HepG2 (cell line): ENCODE data around the gene HPCAL1. TPM values are rescaled to one million over a fixed set of nuclear protein-coding genes. Genes with fewer than 3 reads are reported as not detected.

Experiments
- CREB1 ChIP-seq, 2 experiments: fragments of 450-650 bp in 1 of 2; IDR thresholded peaks; 2 replicates each; pipeline ENCODE4 v1.6.1; 2016 to 2017; ENCODE audit warnings: control low read depth in 1 of 2, mild to moderate bottlenecking in 1 of 2, missing compliant biosample characterization in 1 of 2, missing genetic modification characterization in 1 of 2
- CREM ChIP-seq, 2 experiments: sonication (generic) in 1 of 2; formaldehyde crosslinking in 1 of 2; IDR thresholded peaks; 2 replicates each; pipeline versions ENCODE4 v1.4.0 to v1.6.1; 2016 to 2020; ENCODE audit warnings: antibody characterized with exemption in 1 of 2, mild to moderate bottlenecking in 1 of 2, missing genetic modification reagents in 1 of 2
- HNRNPK ChIP-seq: fragments of 200-400 bp; formaldehyde crosslinking; IDR thresholded peaks from 2 replicates; pipeline ENCODE4 v1.6.1; 2018; ENCODE audit warnings: low read length, low read depth, moderate library complexity, mild to moderate bottlenecking; ENCODE audit not compliant: poor library complexity, severe bottlenecking
- KLF6 ChIP-seq: IDR thresholded peaks from 2 replicates; pipeline ENCODE4 v1.8.0; 2016; ENCODE audit warnings: missing biosample characterization, missing genetic modification reagents
- PTBP1 ChIP-seq: fragments of 200-400 bp; formaldehyde crosslinking; IDR thresholded peaks from 2 replicates; pipeline ENCODE4 v1.6.1; 2018; ENCODE audit warnings: low read length, low read depth; ENCODE audit not compliant: poor library complexity, severe bottlenecking
- RORA ChIP-seq: sonication (generic); formaldehyde crosslinking; IDR thresholded peaks from 2 replicates; pipeline ENCODE4 v1.5.0; 2020; ENCODE audit warnings: mild to moderate bottlenecking, missing genetic modification reagents, moderate library complexity
- SKI ChIP-seq: fragments of 450-650 bp; IDR thresholded peaks from one replicate; pipeline ENCODE4 v1.6.1; 2018; ENCODE audit warnings: mild to moderate bottlenecking; ENCODE audit not compliant: partially characterized antibody
- TAF1 ChIP-seq: sonication (generic); formaldehyde crosslinking; IDR thresholded peaks from 2 replicates; pipeline ENCODE4 v1.4.0; 2020; ENCODE audit warnings: missing genetic modification reagents
- TARDBP ChIP-seq: sonication (generic); formaldehyde crosslinking; IDR thresholded peaks from 2 replicates; pipeline ENCODE4 v1.8.0; 2022; ENCODE audit warnings: mild to moderate bottlenecking, missing genetic modification reagents
- THAP11 ChIP-seq: IDR thresholded peaks from 2 replicates; pipeline ENCODE4 v1.6.1; 2016; ENCODE audit warnings: missing biosample characterization, missing genetic modification reagents
- TSC22D2 ChIP-seq: sonication (generic); formaldehyde crosslinking; IDR thresholded peaks from 2 replicates; pipeline ENCODE4 v1.5.1; 2020; ENCODE audit warnings: missing genetic modification reagents, mild to moderate bottlenecking, borderline replicate concordance
- ZFAT ChIP-seq: sonication (generic); formaldehyde crosslinking; conservative IDR thresholded peaks from 2 replicates; pipeline ENCODE4 v1.8.1; 2023; ENCODE audit warnings: missing genetic modification reagents, inconsistent platforms
- ZFX ChIP-seq: sonication (generic); formaldehyde crosslinking; IDR thresholded peaks from 2 replicates; pipeline ENCODE4 v1.4.0; 2020; ENCODE audit warnings: mild to moderate bottlenecking, low read depth, missing genetic modification reagents, moderate library complexity
- ZNF17 ChIP-seq: sonication (generic); formaldehyde crosslinking; IDR thresholded peaks from 2 replicates; pipeline ENCODE4 v1.5.0; 2020; ENCODE audit warnings: mild to moderate bottlenecking, missing genetic modification reagents
- ZNF350 ChIP-seq: sonication (generic); formaldehyde crosslinking; IDR thresholded peaks from 2 replicates; pipeline ENCODE4 v1.4.0; 2020; ENCODE audit warnings: mild to moderate bottlenecking, low read depth, missing genetic modification reagents, borderline replicate concordance
- ZNF543 ChIP-seq: sonication (generic); formaldehyde crosslinking; IDR thresholded peaks from 2 replicates; pipeline ENCODE4 v1.4.0; 2020; ENCODE audit warnings: mild to moderate bottlenecking, missing genetic modification reagents
- ZNF550 ChIP-seq: sonication (generic); formaldehyde crosslinking; IDR thresholded peaks from 2 replicates; pipeline ENCODE4 v1.4.0; 2020; ENCODE audit warnings: mild to moderate bottlenecking, missing genetic modification reagents, borderline replicate concordance
- ZNF709 ChIP-seq: sonication (generic); formaldehyde crosslinking; IDR thresholded peaks from 2 replicates; pipeline ENCODE4 v1.5.0; 2020; ENCODE audit warnings: mild to moderate bottlenecking, missing genetic modification reagents
- polyA plus RNA-seq, 8 experiments: library from polyadenylated mRNA; depleted of rRNA in 3 of 8; stranded (reverse) in 7 of 8; unstranded in 1 of 8; fragments of >200 nt; fragmentation: Illumina TruSeq in 4 of 8; extraction: Trizol in 4 of 8; gene quantifications; 2 replicates each; pipeline versions ENCODE4 v1.2.1 to v1.2.3, GENCODE V29; 2011 to 2016; ENCODE audit warnings: low read depth in 4 of 8, missing spikeins in 1 of 8, mixed read lengths in 1 of 8; ENCODE audit not compliant: insufficient read depth in 1 of 8
- total RNA-seq, 5 experiments: library from RNA; depleted of rRNA; stranded (reverse); fragments of >200 nt; fragmentation: Illumina TruSeq; extraction: Trizol; gene quantifications; 2 replicates each; pipeline ENCODE4 v1.2.3, GENCODE V29; 2016; ENCODE audit warnings: low read depth in 1 of 5
- TF ChIP-seq, protein P1 (sequence below): sonication (generic); formaldehyde crosslinking; IDR thresholded peaks from 2 replicates; pipeline ENCODE4 v1.8.0; 2022; ENCODE audit warnings: mild to moderate bottlenecking, missing genetic modification reagents; ENCODE audit not compliant: insufficient replicate concordance
- TF ChIP-seq, protein P2 (sequence below): sonication (generic); formaldehyde crosslinking; IDR thresholded peaks from 2 replicates; pipeline ENCODE4 v1.8.1; 2023; ENCODE audit warnings: mild to moderate bottlenecking, missing genetic modification reagents
- TF ChIP-seq, protein P3 (sequence below): sonication (generic); formaldehyde crosslinking; IDR thresholded peaks from 2 replicates; pipeline ENCODE4 v1.5.1; 2020; ENCODE audit warnings: missing genetic modification reagents, mild to moderate bottlenecking, borderline replicate concordance
- TF ChIP-seq, protein P4 (sequence below): IDR thresholded peaks from 2 replicates; pipeline ENCODE4 v1.6.1; 2016; ENCODE audit warnings: mild to moderate bottlenecking, missing biosample characterization, missing genetic modification reagents

Gene HPCAL1
- total and polyA plus RNA-seq, 2 of the 13 experiments (the other 11 are each of a cell fraction or from before 2014, with no cell fraction given), result 29.5 to 29.9 TPM

DNA sequence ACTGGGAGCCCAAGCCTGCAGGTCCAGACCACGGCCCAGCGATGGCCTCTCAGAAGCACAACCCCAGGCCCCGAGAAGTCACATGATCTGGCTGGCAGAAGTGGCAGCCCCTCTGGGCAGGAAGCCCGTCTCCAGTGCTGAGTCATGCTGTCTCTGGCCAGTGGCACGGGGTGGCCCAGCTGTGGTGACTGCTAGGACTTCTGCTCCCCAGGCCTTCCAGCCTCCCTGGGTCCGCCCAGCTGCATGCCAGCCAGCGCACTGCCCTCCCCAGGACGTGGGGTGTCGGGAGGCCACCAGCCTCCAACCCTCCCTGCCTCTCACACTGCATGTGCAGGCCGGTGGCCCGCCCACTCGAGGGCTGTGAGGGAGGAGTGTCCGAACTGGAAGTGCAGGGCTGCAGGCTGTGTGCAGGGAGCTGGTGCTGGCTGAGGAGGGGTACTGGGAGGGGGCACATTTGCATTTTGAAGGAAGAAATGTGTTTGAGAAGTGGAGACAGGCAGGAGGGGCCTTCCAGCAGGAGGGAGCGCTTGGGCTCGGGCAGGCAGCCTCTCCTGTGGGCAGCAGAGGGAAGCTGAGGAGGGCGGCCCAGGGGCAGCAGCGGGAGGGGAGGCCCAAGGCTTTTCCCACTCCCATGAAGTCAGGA lies 17.0 kb upstream of the HPCAL1 start (continued):
- TF ChIP-seq TSC22D2 (CRISPR knock-in tag), result peak; percentile 38; the same call in 1 of the 2 replicates
- peak; percentile 77 for TF ChIP-seq TAF1 (CRISPR knock-in tag)
- TF ChIP-seq ZNF550 (CRISPR knock-in tag), result no peak
- peak; percentile 79 for TF ChIP-seq ZNF543 (CRISPR knock-in tag)
- TF ChIP-seq SKI, result no peak
- TF ChIP-seq, protein P1, sequence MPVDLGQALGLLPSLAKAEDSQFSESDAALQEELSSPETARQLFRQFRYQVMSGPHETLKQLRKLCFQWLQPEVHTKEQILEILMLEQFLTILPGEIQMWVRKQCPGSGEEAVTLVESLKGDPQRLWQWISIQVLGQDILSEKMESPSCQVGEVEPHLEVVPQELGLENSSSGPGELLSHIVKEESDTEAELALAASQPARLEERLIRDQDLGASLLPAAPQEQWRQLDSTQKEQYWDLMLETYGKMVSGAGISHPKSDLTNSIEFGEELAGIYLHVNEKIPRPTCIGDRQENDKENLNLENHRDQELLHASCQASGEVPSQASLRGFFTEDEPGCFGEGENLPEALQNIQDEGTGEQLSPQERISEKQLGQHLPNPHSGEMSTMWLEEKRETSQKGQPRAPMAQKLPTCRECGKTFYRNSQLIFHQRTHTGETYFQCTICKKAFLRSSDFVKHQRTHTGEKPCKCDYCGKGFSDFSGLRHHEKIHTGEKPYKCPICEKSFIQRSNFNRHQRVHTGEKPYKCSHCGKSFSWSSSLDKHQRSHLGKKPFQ (CRISPR knock-in tag), result no peak
- TF ChIP-seq ZNF350, result no peak
- no peak for TF ChIP-seq RORA (CRISPR knock-in tag)
- TF ChIP-seq ZNF709 (CRISPR knock-in tag), result no peak
- TF ChIP-seq, protein P2, sequence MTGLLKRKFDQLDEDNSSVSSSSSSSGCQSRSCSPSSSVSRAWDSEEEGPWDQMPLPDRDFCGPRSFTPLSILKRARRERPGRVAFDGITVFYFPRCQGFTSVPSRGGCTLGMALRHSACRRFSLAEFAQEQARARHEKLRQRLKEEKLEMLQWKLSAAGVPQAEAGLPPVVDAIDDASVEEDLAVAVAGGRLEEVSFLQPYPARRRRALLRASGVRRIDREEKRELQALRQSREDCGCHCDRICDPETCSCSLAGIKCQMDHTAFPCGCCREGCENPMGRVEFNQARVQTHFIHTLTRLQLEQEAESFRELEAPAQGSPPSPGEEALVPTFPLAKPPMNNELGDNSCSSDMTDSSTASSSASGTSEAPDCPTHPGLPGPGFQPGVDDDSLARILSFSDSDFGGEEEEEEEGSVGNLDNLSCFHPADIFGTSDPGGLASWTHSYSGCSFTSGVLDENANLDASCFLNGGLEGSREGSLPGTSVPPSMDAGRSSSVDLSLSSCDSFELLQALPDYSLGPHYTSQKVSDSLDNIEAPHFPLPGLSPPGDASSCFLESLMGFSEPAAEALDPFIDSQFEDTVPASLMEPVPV (CRISPR knock-in tag), result peak; percentile 81; the same call in 1 of the 2 replicates
- TF ChIP-seq KLF6 (CRISPR knock-in tag), result peak; percentile 68; the same call in 1 of the 2 replicates
- TF ChIP-seq ZFAT, result no peak
- TF ChIP-seq, protein P3, sequence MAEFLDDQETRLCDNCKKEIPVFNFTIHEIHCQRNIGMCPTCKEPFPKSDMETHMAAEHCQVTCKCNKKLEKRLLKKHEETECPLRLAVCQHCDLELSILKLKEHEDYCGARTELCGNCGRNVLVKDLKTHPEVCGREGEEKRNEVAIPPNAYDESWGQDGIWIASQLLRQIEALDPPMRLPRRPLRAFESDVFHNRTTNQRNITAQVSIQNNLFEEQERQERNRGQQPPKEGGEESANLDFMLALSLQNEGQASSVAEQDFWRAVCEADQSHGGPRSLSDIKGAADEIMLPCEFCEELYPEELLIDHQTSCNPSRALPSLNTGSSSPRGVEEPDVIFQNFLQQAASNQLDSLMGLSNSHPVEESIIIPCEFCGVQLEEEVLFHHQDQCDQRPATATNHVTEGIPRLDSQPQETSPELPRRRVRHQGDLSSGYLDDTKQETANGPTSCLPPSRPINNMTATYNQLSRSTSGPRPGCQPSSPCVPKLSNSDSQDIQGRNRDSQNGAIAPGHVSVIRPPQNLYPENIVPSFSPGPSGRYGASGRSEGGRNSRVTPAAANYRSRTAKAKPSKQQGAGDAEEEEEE (CRISPR knock-in tag), result no peak
- TF ChIP-seq HNRNPK, result peak; percentile 55
- no peak for TF ChIP-seq CREM (IDR thresholded peaks at IDR 0.05)
- TF ChIP-seq CREM (CRISPR knock-in tag; IDR thresholded peaks at IDR 0.05), result no peak
- TF ChIP-seq ZFX (CRISPR knock-in tag), result peak; percentile 90
- TF ChIP-seq, protein P4, sequence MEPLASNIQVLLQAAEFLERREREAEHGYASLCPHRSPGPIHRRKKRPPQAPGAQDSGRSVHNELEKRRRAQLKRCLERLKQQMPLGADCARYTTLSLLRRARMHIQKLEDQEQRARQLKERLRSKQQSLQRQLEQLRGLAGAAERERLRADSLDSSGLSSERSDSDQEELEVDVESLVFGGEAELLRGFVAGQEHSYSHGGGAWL (CRISPR knock-in tag), result peak; percentile 57; the same call in 1 of the 2 replicates
- 0 out of 2 replicates have a peak, but pooled peaks have one; percentile 43 for TF ChIP-seq ZNF17
- TF ChIP-seq PTBP1, result peak; percentile 28
- TF ChIP-seq THAP11 (CRISPR knock-in tag), result peak; percentile 49; the same call in 1 of the 2 replicates
- peak; percentile 54 for TF ChIP-seq TARDBP (CRISPR knock-in tag)
- no peak for TF ChIP-seq CREB1 (IDR thresholded peaks at IDR 0.05)
- no peak for TF ChIP-seq CREB1 (CRISPR knock-in tag; IDR thresholded peaks at IDR 0.05)
